Gastroesophageal sphincter (tissue), 3 donors: Measurements from ENCODE around the gene INPP5A.

ENCODE experiments used
- POLR2A ChIP-seq, 2 donors: fragments of 450-650 bp; IDR thresholded peaks; one replicate each; pipeline ENCODE4 v1.6.1; 2017; ENCODE audit warnings: antibody characterized with exemption in 2 of 2, mild to moderate bottlenecking in 2 of 2, moderate library complexity in 1 of 2
- POLR2AphosphoS5 ChIP-seq: sonication (generic); formaldehyde crosslinking; IDR thresholded peaks from one replicate; pipeline ENCODE4 v1.6.1; 2017; ENCODE audit warnings: antibody characterized with exemption
- TF ChIP-seq, protein P1 (sequence below), 4 experiments: fragments of 200-600 bp in 2 of 4; fragments of 450-650 bp in 2 of 4; sonication (generic) in 1 of 4; IDR thresholded peaks; one replicate each; pipeline ENCODE4 v1.5.1; 2017 to 2019; ENCODE audit warnings: antibody characterized with exemption in 4 of 4, mild to moderate bottlenecking in 2 of 4, moderate library complexity in 2 of 4

DNA sequence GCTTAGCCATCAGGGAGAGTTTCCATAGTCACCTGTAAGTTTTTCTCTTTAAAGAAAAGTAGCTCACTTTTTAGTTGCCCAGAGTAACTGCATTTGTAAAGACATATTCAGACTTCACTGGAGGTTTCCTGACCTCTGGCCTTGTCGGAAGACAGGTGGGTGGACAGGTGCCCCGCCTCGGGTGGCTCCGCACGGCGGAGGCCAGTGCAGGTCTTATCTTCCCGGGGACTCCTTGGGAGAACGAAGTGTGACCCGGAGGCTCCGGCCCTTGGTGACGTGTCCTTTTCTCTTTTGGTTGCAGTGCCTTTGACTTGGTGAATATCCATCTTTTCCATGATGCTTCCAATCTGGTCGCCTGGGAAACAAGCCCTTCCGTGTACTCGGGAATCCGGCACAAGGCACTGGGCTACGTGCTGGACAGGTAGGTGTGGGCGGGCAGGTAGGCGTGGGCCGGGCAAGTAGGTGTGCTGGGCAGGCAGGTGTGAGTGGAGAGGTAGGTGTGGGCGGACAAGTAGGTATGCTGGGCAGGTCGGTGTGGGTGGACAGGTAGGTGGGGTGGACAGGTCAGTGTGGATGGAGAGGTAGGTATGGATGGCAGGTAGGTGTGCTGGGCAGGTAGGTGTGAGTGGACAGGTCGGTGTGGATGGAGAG lies 172.6 kb downstream of the INPP5A start:
- no peak for TF ChIP-seq POLR2A (IDR thresholded peaks at IDR 0.05)
- no peak for TF ChIP-seq POLR2AphosphoS5
- TF ChIP-seq, protein P1, sequence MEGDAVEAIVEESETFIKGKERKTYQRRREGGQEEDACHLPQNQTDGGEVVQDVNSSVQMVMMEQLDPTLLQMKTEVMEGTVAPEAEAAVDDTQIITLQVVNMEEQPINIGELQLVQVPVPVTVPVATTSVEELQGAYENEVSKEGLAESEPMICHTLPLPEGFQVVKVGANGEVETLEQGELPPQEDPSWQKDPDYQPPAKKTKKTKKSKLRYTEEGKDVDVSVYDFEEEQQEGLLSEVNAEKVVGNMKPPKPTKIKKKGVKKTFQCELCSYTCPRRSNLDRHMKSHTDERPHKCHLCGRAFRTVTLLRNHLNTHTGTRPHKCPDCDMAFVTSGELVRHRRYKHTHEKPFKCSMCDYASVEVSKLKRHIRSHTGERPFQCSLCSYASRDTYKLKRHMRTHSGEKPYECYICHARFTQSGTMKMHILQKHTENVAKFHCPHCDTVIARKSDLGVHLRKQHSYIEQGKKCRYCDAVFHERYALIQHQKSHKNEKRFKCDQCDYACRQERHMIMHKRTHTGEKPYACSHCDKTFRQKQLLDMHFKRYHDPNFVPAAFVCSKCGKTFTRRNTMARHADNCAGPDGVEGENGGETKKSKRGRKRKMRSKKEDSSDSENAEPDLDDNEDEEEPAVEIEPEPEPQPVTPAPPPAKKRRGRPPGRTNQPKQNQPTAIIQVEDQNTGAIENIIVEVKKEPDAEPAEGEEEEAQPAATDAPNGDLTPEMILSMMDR (IDR thresholded peaks at IDR 0.05), result no peak
